PC-3 (cell line): ENCODE data around the gene HSFX1. TPM values are rescaled to one million over a fixed set of nuclear protein-coding genes. Genes with fewer than 3 reads are reported as not detected.
"Not testable (repeated sequence)": the region's sequence is repeated elsewhere in the genome, so short reads cannot be mapped to it uniquely, and the experiment has no call there.

Experiments used
- ATAC-seq: fragments of 200-7000 bp; cut with Tn5 transposase; 2 replicates; pipeline ENCODE4 v1.9.1; 2020; ENCODE audit warnings: mild to moderate bottlenecking, moderate library complexity
- BruUV-seq: library from RNA; stranded (reverse); fragments of 400-500 nt; replicated peaks from 2 replicates; lab custom pipeline; 2021; lab: Mats Ljungman, UMichigan
- CTCF ChIA-PET: fragments of 300-600 bp; sonication (Branson Sonifier 250); formaldehyde crosslinking; loops from one replicate; lab custom pipeline; 2022; ENCODE audit warnings: antibody characterized with exemption; lab: Charles Lee
- POLR2A ChIA-PET: fragments of 300-600 bp; sonication (Branson Sonifier 250); formaldehyde crosslinking; loops from one replicate; lab custom pipeline; 2022; ENCODE audit warnings: antibody characterized with exemption; ENCODE audit not compliant: unreplicated experiment; lab: Charles Lee
- DNase-seq: peaks from one replicate; pipeline ENCODE4 v3.0.0-alpha.2; 2015
- H2AFZ ChIP-seq: fragments of 300-600 bp; sonication (generic); 2 replicates; pipeline ENCODE4 v1.6.0; 2016; ENCODE audit warnings: antibody characterized with exemption, low read length
- H3F3A ChIP-seq: fragments of 300-600 bp; sonication (generic); one replicate; pipeline ENCODE4 v1.6.0; 2017; ENCODE audit warnings: antibody characterized with exemption, low read length, control low read depth, mild to moderate bottlenecking; ENCODE audit not compliant: unreplicated experiment
- H3K27ac ChIP-seq: fragments of 300-600 bp; sonication (generic); 2 replicates; pipeline ENCODE4 v1.5.1; 2016; ENCODE audit warnings: mild to moderate bottlenecking, low read length
- H3K27me3 ChIP-seq: fragments of 300-600 bp; sonication (generic); 2 replicates; pipeline ENCODE4 v1.6.1; 2016; ENCODE audit warnings: low read length, mixed read lengths
- H3K36me3 ChIP-seq: fragments of 300-600 bp; sonication (generic); 2 replicates; pipeline ENCODE4 v1.6.1; 2016; ENCODE audit warnings: low read depth, mixed run types, low read length, mixed read lengths
- H3K4me1 ChIP-seq: fragments of 300-600 bp; sonication (generic); 2 replicates; pipeline ENCODE4 v1.5.1; 2016; ENCODE audit warnings: low read length; ENCODE audit not compliant: insufficient read depth
- H3K4me2 ChIP-seq: fragments of 300-600 bp; sonication (generic); 2 replicates; pipeline ENCODE4 v1.6.0; 2016; ENCODE audit warnings: low read length
- H3K4me3 ChIP-seq: fragments of 300-600 bp; sonication (generic); 2 replicates; pipeline ENCODE4 v1.5.1; 2016; ENCODE audit warnings: mild to moderate bottlenecking, low read length, mixed read lengths
- H3K79me2 ChIP-seq: fragments of 300-600 bp; sonication (generic); 2 replicates; pipeline ENCODE4 v1.6.1; 2017; ENCODE audit warnings: low read length, mixed read lengths
- H3K9ac ChIP-seq: fragments of 300-600 bp; sonication (generic); 2 replicates; pipeline ENCODE4 v1.6.0; 2016; ENCODE audit warnings: mild to moderate bottlenecking, low read length
- H3K9me2 ChIP-seq: fragments of 300-600 bp; sonication (generic); replicated peaks from 2 replicates; pipeline ENCODE4 v1.6.1; 2016; ENCODE audit warnings: mixed run types, low read length, mixed read lengths
- H3K9me3 ChIP-seq: fragments of 300-600 bp; sonication (generic); 2 replicates; pipeline ENCODE4 v1.6.1; 2016; ENCODE audit warnings: low read length, mixed read lengths
- H4K20me1 ChIP-seq: fragments of 300-600 bp; sonication (generic); 2 replicates; pipeline ENCODE4 v1.6.1; 2016; ENCODE audit warnings: low read length, mixed read lengths
- CTCF ChIP-seq: fragments of 300-600 bp; sonication (generic); conservative IDR thresholded peaks from 2 replicates; pipeline ENCODE4 v1.5.1; 2017; ENCODE audit warnings: antibody characterized with exemption, low read depth, mild to moderate bottlenecking, low read length
- EZH2 ChIP-seq: fragments of 300-600 bp; sonication (generic); IDR thresholded peaks from one replicate; pipeline ENCODE4 v1.6.1; 2017; ENCODE audit warnings: antibody characterized with exemption, mild to moderate bottlenecking, low read length; ENCODE audit not compliant: unreplicated experiment
- EZH2phosphoT487 ChIP-seq: fragments of 300-600 bp; sonication (generic); IDR thresholded peaks from 2 replicates; pipeline ENCODE4 v1.6.1; 2018; ENCODE audit warnings: mild to moderate bottlenecking, antibody characterized with exemption, low read length, borderline replicate concordance
- intact Hi-C: fragments of 100-400 bp; cut with micrococcal nuclease; formaldehyde crosslinking; loops from 2 replicates; pipeline ENCODE4 v1.9.0; 2023
- total RNA-seq: library from RNA; depleted of rRNA; stranded (reverse); fragments of >200 nt; gene quantifications from 2 replicates; pipeline ENCODE4 v1.2.3, GENCODE V29; 2014

The HSFX1 gene
- total RNA-seq, 1 experiment from 2014 or later, result 0.11 TPM

GRCh38 chrX:149762696-149763614 lies 10.9 kb upstream of the HSFX1 start:
- intact Hi-C loops, result no loop called here
- H3K4me2 ChIP-seq, result no peak overlapping the region

GRCh38 chrX:149770344-149770743 lies 3.5 kb upstream of the HSFX1 start:
- H4K20me1 ChIP-seq, H2AFZ ChIP-seq, POLR2A ChIA-PET, intact Hi-C loops, H3K27me3 ChIP-seq, H3F3A ChIP-seq, BruUV-seq, ATAC-seq, H3K9ac ChIP-seq, DNase-seq, H3K36me3 ChIP-seq, H3K4me1 ChIP-seq, CTCF ChIA-PET, H3K4me2 ChIP-seq, H3K4me3 ChIP-seq, H3K27ac ChIP-seq, H3K79me2 ChIP-seq, H3K9me3 ChIP-seq, H3K9me2 ChIP-seq: not testable (repeated sequence)

More at GRCh38 chrX:149762696-149763614, 10.9 kb upstream of the HSFX1 start:
- no TSS peak for BruUV-seq
- POLR2A ChIA-PET, result interaction anchor here (0.6 kb wide), 1 partner anchor 468 kb away, joined by 3 read pairs; no protein-coding TSS in a partner anchor
- H3K36me3 ChIP-seq, result no peaks in the 10 kb centered on the region
- no peak for DNase-seq
- CTCF ChIA-PET, result no interaction called here
- no peaks in the 10 kb centered on the region for H3K9me3 ChIP-seq
- no peak overlapping the region for H3K4me3 ChIP-seq
- 0 out of 2 replicates have a peak, but pooled peaks cover 4% of the 10 kb centered on the region for H3K27me3 ChIP-seq
- ATAC-seq, result no peak
- H3K9ac ChIP-seq, result no peak overlapping the region
- H3K27ac ChIP-seq, result no peak overlapping the region
- H3F3A ChIP-seq, result no peaks in the 10 kb centered on the region
- H3K4me1 ChIP-seq, result no peaks in the 10 kb centered on the region
- no peaks in the 10 kb centered on the region for H4K20me1 ChIP-seq
- H3K79me2 ChIP-seq, result no peaks in the 10 kb centered on the region
- no peak overlapping the region for H2AFZ ChIP-seq
- TF ChIP-seq EZH2phosphoT487, result no peak
- no peak for TF ChIP-seq EZH2
- TF ChIP-seq CTCF, result no peak
- no peaks in the 10 kb centered on the region for H3K9me2 ChIP-seq

DNA sequence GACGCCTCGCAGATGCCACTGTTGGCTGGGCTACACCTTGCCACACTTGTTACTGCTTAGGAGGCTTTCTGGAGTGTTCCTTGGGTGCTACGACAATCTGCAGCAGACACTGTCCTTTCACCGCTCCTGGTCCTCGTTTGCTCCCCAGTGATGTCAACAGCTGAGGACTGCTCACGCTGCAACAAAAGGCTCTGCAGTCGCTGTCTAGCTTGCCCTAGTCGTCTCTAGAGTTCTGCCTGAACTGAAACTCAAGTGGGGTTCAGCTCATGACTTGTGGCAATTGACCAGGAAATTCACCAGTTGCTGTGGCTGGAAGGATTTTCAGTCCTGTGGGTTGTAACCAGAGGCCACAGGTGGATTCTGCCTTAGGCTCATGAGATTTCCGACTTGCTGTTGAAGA lies 842 bp upstream of the HSFX1 start:
- H2AFZ ChIP-seq, H3K9ac ChIP-seq, DNase-seq, CTCF ChIA-PET, H3K4me2 ChIP-seq, H3F3A ChIP-seq, POLR2A ChIA-PET, ATAC-seq, intact Hi-C loops, H3K9me2 ChIP-seq, H3K4me1 ChIP-seq, H3K36me3 ChIP-seq, H3K27me3 ChIP-seq, H3K4me3 ChIP-seq, H3K9me3 ChIP-seq, H4K20me1 ChIP-seq, BruUV-seq, H3K27ac ChIP-seq, H3K79me2 ChIP-seq: not testable (repeated sequence)

DNA sequence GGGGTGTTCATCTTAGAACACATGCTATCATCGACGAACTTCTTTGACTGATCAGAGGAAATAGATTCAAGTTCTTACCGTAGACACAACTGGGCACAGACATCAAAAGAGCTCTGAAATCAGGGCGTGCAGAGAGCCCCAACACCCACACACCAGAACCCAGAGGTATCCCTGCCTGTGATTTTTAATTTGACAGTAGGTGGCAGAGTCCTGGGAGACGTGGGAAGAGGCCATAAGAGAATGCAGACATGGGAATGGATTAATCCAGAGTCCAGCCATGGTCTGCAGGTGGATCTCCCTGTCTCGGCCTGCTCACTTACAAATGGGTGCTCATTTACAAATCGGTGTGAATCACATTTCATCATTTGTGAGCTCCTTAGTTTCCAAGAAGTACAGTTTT lies 4.1 kb downstream of the HSFX1 start:
- H3K27me3 ChIP-seq, DNase-seq, H3K4me3 ChIP-seq, H3K36me3 ChIP-seq, H3K9me3 ChIP-seq, H3K4me1 ChIP-seq, intact Hi-C loops, H3K4me2 ChIP-seq, BruUV-seq, H3F3A ChIP-seq, H3K9ac ChIP-seq, H3K79me2 ChIP-seq, H2AFZ ChIP-seq, POLR2A ChIA-PET, H3K27ac ChIP-seq, CTCF ChIA-PET, ATAC-seq, H4K20me1 ChIP-seq, H3K9me2 ChIP-seq: not testable (repeated sequence)

- H3K79me2 ChIP-seq, H3K27ac ChIP-seq, CTCF ChIA-PET, ATAC-seq, H4K20me1 ChIP-seq, H2AFZ ChIP-seq, BruUV-seq, H3K9ac ChIP-seq, H3K9me2 ChIP-seq, H3K36me3 ChIP-seq, DNase-seq, H3K27me3 ChIP-seq, H3K4me3 ChIP-seq, H3K4me1 ChIP-seq, H3K9me3 ChIP-seq, H3K4me2 ChIP-seq, H3F3A ChIP-seq, intact Hi-C loops, POLR2A ChIA-PET: not testable (repeated sequence)
These were observed 7.9 kb downstream of the HSFX1 start, which contains the start of gene MAGEA9 for GRCh38 chrX:149781727-149782126. Gene MAGEA9, plus strand, starts transcription at chrX:149781930. Its CDS starts 4,281 bp downstream, at chrX:149786211.
